H1 (cell line): ENCODE measurements around the gene ZSWIM6. TPM values are rescaled to one million over a fixed set of nuclear protein-coding genes. Genes with fewer than 3 reads are reported as not detected.

Experiments
- CTCF ChIA-PET: fragments of 300-600 bp; sonication (Branson Sonifier 250); formaldehyde crosslinking; loops from one replicate; lab custom pipeline; 2021; ENCODE audit not compliant: partially characterized antibody; lab: Charles Lee
- POLR2A ChIA-PET: fragments of 300-600 bp; sonication (Branson Sonifier 250); formaldehyde crosslinking; loops from one replicate; lab custom pipeline; 2021; ENCODE audit warnings: inconsistent platforms; ENCODE audit not compliant: partially characterized antibody; lab: Charles Lee
- DNase-seq, 2 experiments: peaks; one replicate each; pipeline versions ENCODE4 v3.0.0 to v3.0.0-alpha.2; 2010 to 2022; ENCODE audit warnings: low spot score in 2 of 2, low read depth in 1 of 2, mixed read lengths in 1 of 2
- FAIRE-seq: peaks from 2 replicates; lab custom pipeline; 2011; peaks lifted over from hg19 to GRCh38; lab: Jason Lieb, UNC
- H2AFZ ChIP-seq: 2 replicates; pipeline ENCODE4 v1.8.1; 2012; ENCODE audit warnings: low read length, inconsistent platforms
- H2AK5ac ChIP-seq: 2 replicates; pipeline ENCODE4 v1.6.1; 2013; ENCODE audit warnings: low read depth, low read length
- H2BK120ac ChIP-seq: replicated peaks from 2 replicates; pipeline ENCODE3; 2013; ENCODE audit warnings: low read depth, low read length, inconsistent platforms
- H2BK12ac ChIP-seq: 2 replicates; pipeline ENCODE4 v1.6.1; 2013; ENCODE audit warnings: low read depth, low read length
- H2BK15ac ChIP-seq: 2 replicates; pipeline ENCODE4 v1.6.1; 2013; ENCODE audit warnings: low read length
- H2BK20ac ChIP-seq: 2 replicates; pipeline ENCODE4 v1.6.1; 2013; ENCODE audit warnings: low read length
- H2BK5ac ChIP-seq: 2 replicates; pipeline ENCODE4 v1.6.1; 2013; ENCODE audit warnings: low read depth, low read length
- H3K14ac ChIP-seq: 2 replicates; pipeline ENCODE4 v1.6.1; 2013; ENCODE audit warnings: inconsistent platforms; ENCODE audit not compliant: insufficient read length
- H3K18ac ChIP-seq: 2 replicates; pipeline ENCODE4 v1.6.1; 2013; ENCODE audit warnings: low read length; ENCODE audit errors: extremely low read depth
- H3K23ac ChIP-seq: 2 replicates; pipeline ENCODE4 v1.6.1; 2013; ENCODE audit warnings: inconsistent platforms; ENCODE audit not compliant: insufficient read length
- H3K23me2 ChIP-seq: 2 replicates; pipeline ENCODE4 v1.6.1; 2013; ENCODE audit warnings: low read depth, low read length
- H3K27ac ChIP-seq: 2 replicates; pipeline ENCODE4 v1.6.1; 2011; ENCODE audit warnings: low read depth, low read length, inconsistent platforms
- H3K27me3 ChIP-seq, 4 experiments: replicated peaks in 1 of 4; 1 replicate in 1 of 4; 2 replicates in 3 of 4; pipeline versions ENCODE4 v1.6.1 to v1.8.1; 2011 to 2013; ENCODE audit warnings: low read length in 3 of 4, mild to moderate bottlenecking in 3 of 4, inconsistent platforms in 2 of 4, mixed read lengths in 2 of 4, moderate library complexity in 1 of 4; ENCODE audit not compliant: control insufficient read depth in 3 of 4, insufficient read depth in 3 of 4; ENCODE audit errors: extremely low read depth in 1 of 4
- H3K36me3 ChIP-seq, 4 experiments: 2 replicates each; pipeline versions ENCODE4 v1.6.1 to v1.8.1; 2011 to 2013; ENCODE audit warnings: mild to moderate bottlenecking in 4 of 4, low read length in 3 of 4, moderate library complexity in 2 of 4, control low read depth in 1 of 4, inconsistent platforms in 1 of 4; ENCODE audit not compliant: insufficient read depth in 4 of 4, control insufficient read depth in 2 of 4
- H3K4ac ChIP-seq: replicated peaks from 2 replicates; pipeline ENCODE3; 2013; ENCODE audit warnings: low read length, low read depth, mixed read lengths, inconsistent platforms; ENCODE audit not compliant: insufficient read length
- H3K4me1 ChIP-seq, 4 experiments: replicated peaks in 1 of 4; 1 replicate in 1 of 4; 2 replicates in 3 of 4; pipeline versions ENCODE4 v1.6.1 to v1.8.1; 2011 to 2013; ENCODE audit warnings: low read length in 3 of 4, inconsistent platforms in 2 of 4, mixed read lengths in 1 of 4; ENCODE audit not compliant: insufficient read depth in 4 of 4, control insufficient read depth in 3 of 4
- H3K4me2 ChIP-seq, 2 experiments: 2 replicates each; pipeline versions ENCODE4 v1.6.1 to v1.8.1; 2011 to 2013; ENCODE audit warnings: low read depth in 2 of 2, low read length in 2 of 2, control low read depth in 1 of 2, inconsistent platforms in 1 of 2, mild to moderate bottlenecking in 1 of 2; ENCODE audit not compliant: insufficient read depth in 1 of 2
- H3K4me3 ChIP-seq, 4 experiments: fragments of 200-600, 300-600 bp in 1 of 4; sonication (generic), shearing (Covaris generic), sonication (Bioruptor Twin) in 1 of 4; 2 replicates each; pipeline versions ENCODE4 v1.5.1 to v1.8.1; 2011 to 2016; ENCODE audit warnings: low read length in 4 of 4, low read depth in 3 of 4, control low read depth in 2 of 4, inconsistent platforms in 2 of 4, mild to moderate bottlenecking in 2 of 4, mixed read lengths in 1 of 4, moderate library complexity in 1 of 4; ENCODE audit not compliant: insufficient read depth in 2 of 4; ENCODE audit errors: extremely low read depth in 1 of 4
- H3K56ac ChIP-seq: replicated peaks from 2 replicates; pipeline ENCODE3; 2013; ENCODE audit warnings: low read depth, mild to moderate bottlenecking, mixed read lengths, low read length, inconsistent platforms; ENCODE audit not compliant: insufficient read length
- H3K79me1 ChIP-seq: 2 replicates; pipeline ENCODE4 v1.6.1; 2013; ENCODE audit warnings: low read depth, low read length, control low read depth
- H3K79me2 ChIP-seq, 2 experiments: 2 replicates each; pipeline versions ENCODE4 v1.6.1 to v1.8.1; 2012 to 2013; ENCODE audit warnings: low read length in 2 of 2, mild to moderate bottlenecking in 2 of 2, inconsistent platforms in 1 of 2; ENCODE audit not compliant: insufficient read depth in 2 of 2, control insufficient read depth in 1 of 2
- H3K9ac ChIP-seq, 4 experiments: replicated peaks in 1 of 4; 1 replicate in 1 of 4; 2 replicates in 3 of 4; pipeline versions ENCODE4 v1.6.1 to v1.8.1; 2011 to 2013; ENCODE audit warnings: low read depth in 3 of 4, low read length in 3 of 4, control low read depth in 2 of 4, mild to moderate bottlenecking in 2 of 4, moderate library complexity in 2 of 4, inconsistent platforms in 1 of 4; ENCODE audit errors: extremely low read depth in 1 of 4
- H3K9me3 ChIP-seq, 2 experiments: 2 replicates each; pipeline versions ENCODE4 v1.6.1 to v1.8.1; 2012 to 2013; ENCODE audit warnings: mild to moderate bottlenecking in 2 of 2, moderate library complexity in 2 of 2, control low read depth in 1 of 2, inconsistent platforms in 1 of 2, low read depth in 1 of 2, low read length in 1 of 2, mixed read lengths in 1 of 2; ENCODE audit not compliant: insufficient read depth in 2 of 2
- H4K20me1 ChIP-seq, 2 experiments: replicated peaks in 1 of 2; 2 replicates each; pipeline versions ENCODE3 to v1.8.1; 2011 to 2013; ENCODE audit warnings: inconsistent platforms in 2 of 2, low read length in 2 of 2, mild to moderate bottlenecking in 1 of 2; ENCODE audit not compliant: insufficient read depth in 2 of 2, control insufficient read depth in 1 of 2
- H4K5ac ChIP-seq: 2 replicates; pipeline ENCODE4 v1.6.1; 2013; ENCODE audit warnings: low read length, low read depth, mixed read lengths, inconsistent platforms; ENCODE audit not compliant: insufficient read length
- H4K8ac ChIP-seq: 2 replicates; pipeline ENCODE4 v1.8.0; 2013; ENCODE audit warnings: mild to moderate bottlenecking, moderate library complexity, low read length, inconsistent platforms; ENCODE audit not compliant: insufficient read depth; ENCODE audit errors: extremely low read depth
- H4K91ac ChIP-seq: replicated peaks from 2 replicates; pipeline ENCODE3; 2013; ENCODE audit warnings: low read length, mixed read lengths, inconsistent platforms; ENCODE audit not compliant: insufficient read length
- BRCA1 ChIP-seq: IDR thresholded peaks from 2 replicates; pipeline ENCODE4 v1.6.1; 2012; ENCODE audit warnings: low read depth, low read length, improper control_type of control experiment
- JUN ChIP-seq: IDR thresholded peaks from 2 replicates; pipeline ENCODE4 v1.6.1; 2011; ENCODE audit warnings: low read depth, mild to moderate bottlenecking, improper control_type of control experiment, low read length
- WGBS, 2 experiments: shearing (Covaris generic) in 1 of 2; methylation state at CpG; one replicate each; pipeline versions ENCODE4 v1.1.6 to v1.1.7; 2013 to 2015; ENCODE audit warnings: low lambda C conversion rate in 2 of 2, mixed read lengths in 2 of 2, inconsistent platforms in 1 of 2, low coverage in 1 of 2, missing lambda C conversion rate in 1 of 2; ENCODE audit not compliant: insufficient replicate concordance in 2 of 2, insufficient coverage in 1 of 2, insufficient read length in 1 of 2; ENCODE audit errors: extremely low coverage in 1 of 2, missing lambda C conversion rate in 1 of 2; 5-methylcytosine and 5-hydroxymethylcytosine counted together
- polyA plus RNA-seq, 7 experiments: library from polyadenylated mRNA; depleted of rRNA in 3 of 7; stranded (reverse) in 5 of 7; unstranded in 2 of 7; fragments of >200 nt in 5 of 7; fragments of 200-250 nt in 2 of 7; gene quantifications; 1 replicate in 5 of 7; 2 replicates in 1 of 7; 4 replicates in 1 of 7; pipeline versions ENCODE4 v1.2.1 to v1.2.3, GENCODE V29; 2011 to 2013; ENCODE audit warnings: missing spikeins in 2 of 7, mixed read lengths in 2 of 7
- total RNA-seq: library from RNA; stranded (reverse); fragmentation: NEBNext Ultra II Directional; extraction: Animal tissue kit (Norgen Biotek cat#: 25700); gene quantifications from 2 replicates; pipeline ENCODE4 v1.2.1, GENCODE V29; 2021

The ZSWIM6 gene
- total and polyA plus RNA-seq, 2 of the 8 experiments (the other 6 are each of a cell fraction or from before 2014, with no cell fraction given): 7.9 to 12.4 TPM

DNA sequence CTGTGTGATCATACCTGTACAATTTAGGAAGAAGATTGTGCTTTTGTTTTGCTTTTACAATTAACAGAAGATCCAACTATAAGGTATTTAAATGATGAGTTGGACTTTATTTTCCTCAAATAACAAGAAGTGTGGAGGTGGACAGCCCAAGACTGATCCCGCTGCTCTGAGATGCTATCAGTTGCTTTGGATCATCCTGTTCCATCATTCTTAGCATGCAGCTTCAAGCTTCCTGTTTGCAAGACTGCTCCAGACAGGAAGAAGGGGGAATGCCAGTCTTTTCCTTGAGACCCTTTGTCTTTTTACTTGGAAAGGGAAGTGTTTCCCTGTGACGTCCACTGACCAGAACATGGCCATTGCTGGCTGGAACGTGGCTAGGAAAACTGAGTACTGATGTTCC, 250.8 kb downstream of the ZSWIM6 start:
- no peak overlapping the region for H2BK15ac ChIP-seq
- H3K18ac ChIP-seq: no peak overlapping the region
- no peak for FAIRE-seq
- no peak overlapping the region for H3K56ac ChIP-seq
- no peak overlapping the region for H3K4me2 ChIP-seq
- no peak overlapping the region for H2AK5ac ChIP-seq
- no peak overlapping the region; the same call in 1 of the 2 replicates for H4K8ac ChIP-seq
- H3K23ac ChIP-seq: no peak overlapping the region
- H2BK20ac ChIP-seq: no peak overlapping the region
- 87% methylated on average over 3 of the region's 3 CpGs; no CpG with 5 or more reads in 1 of the 2 experiments for WGBS, 2 experiments
- no peaks in the 10 kb centered on the region for H4K20me1 ChIP-seq
- H3K4me1 ChIP-seq: no peaks in the 10 kb centered on the region
- H3K79me2 ChIP-seq: no peaks in the 10 kb centered on the region
- no peaks in the 10 kb centered on the region for H3K79me1 ChIP-seq
- no peak overlapping the region for H4K5ac ChIP-seq
- no peak overlapping the region for H3K27ac ChIP-seq
- H2BK12ac ChIP-seq: no peak overlapping the region
- H2AFZ ChIP-seq: no peak overlapping the region; the same call in none of the 2 replicates
- no peak overlapping the region for H2BK5ac ChIP-seq
- H4K91ac ChIP-seq: no peak overlapping the region
- no peaks in the 10 kb centered on the region for H3K27me3 ChIP-seq
- ChIA-PET POLR2A (no interaction called here), CTCF (interaction anchor here (1.2 to 2.2 kb wide), 3 partner anchors 15 to 573 kb away, joined by 3 to 5 read pairs (median 4); no protein-coding TSS in a partner anchor)
- no peak for DNase-seq
- H2BK120ac ChIP-seq: no peak overlapping the region
- H3K9me3 ChIP-seq: 0 out of 4 replicates have a peak, but pooled peaks cover 0 to 5% of the 10 kb centered on the region in 2 experiments
- no peak overlapping the region for H3K9ac ChIP-seq
- no peaks in the 10 kb centered on the region for H3K36me3 ChIP-seq
- H3K14ac ChIP-seq: no peak overlapping the region
- no peak overlapping the region for H3K4ac ChIP-seq
- H3K23me2 ChIP-seq: no peaks in the 10 kb centered on the region; the same call in 1 of the 2 replicates
- TF ChIP-seq BRCA1 (no peak), JUN (no peak)
- H3K4me3 ChIP-seq: no peak overlapping the region
